Transverse colon (tissue), 3 donors: Measurements from ENCODE around the gene DCAF6.

ENCODE experiments used
- CTCF ChIP-seq, 5 experiments: fragments of 200-600 bp in 3 of 5; fragments of 450-650 bp in 2 of 5; sonication (generic) in 3 of 5; IDR thresholded peaks; 1 replicate in 2 of 5; 2 replicates in 3 of 5; pipeline ENCODE4 v1.5.1; 2016 to 2017; ENCODE audit warnings: antibody characterized with exemption in 5 of 5, inconsistent platforms in 3 of 5, mild to moderate bottlenecking in 2 of 5, moderate library complexity in 1 of 5
- EP300 ChIP-seq: sonication (generic); formaldehyde crosslinking; IDR thresholded peaks from one replicate; pipeline ENCODE4 v1.6.1; 2017; ENCODE audit warnings: antibody characterized with exemption, low read depth

- TF ChIP-seq CTCF (IDR thresholded peaks at IDR 0.05) (no peak), EP300 (no peak)
Measured at GRCh38 chr1:167934426-167935215, 1.9 kb upstream of the DCAF6 start.
